K562 (cell line): ENCODE measurements around the gene APCDD1. TPM values are rescaled to one million over a fixed set of nuclear protein-coding genes. Genes with fewer than 3 reads are reported as not detected.

Experiments used
- ATAC-seq: fragments of 200-7000 bp; cut with Tn5 transposase; 3 replicates; pipeline ENCODE4 v1.9.1; 2020; ENCODE audit warnings: moderate library complexity
- BruUV-seq: library from RNA; stranded (reverse); fragments of 400-500 nt; replicated peaks from 2 replicates; lab custom pipeline; 2021; lab: Mats Ljungman, UMichigan
- CTCF ChIA-PET: fragments of 300-600 bp; formaldehyde crosslinking; extraction: SDS; loops from one replicate; lab custom pipeline; 2021; ENCODE audit warnings: low intra/inter-chr PET ratio; lab: Yijun Ruan, JAX
- POLR2A ChIA-PET: fragments of 300-600, 350-650 bp; sonication (Branson Sonifier 250); formaldehyde crosslinking; extraction: SDS; loops from one replicate; lab custom pipeline; 2021; ENCODE audit warnings: antibody characterized with exemption, inconsistent platforms; lab: Yijun Ruan, JAX
- DNase-seq, 4 experiments: peaks; one replicate each; pipeline versions ENCODE4 v3.0.0 to v3.0.0-alpha.2; 2011 to 2018; ENCODE audit warnings: low spot score in 3 of 4, mixed read lengths in 3 of 4; ENCODE audit errors: extremely low read depth in 1 of 4
- FAIRE-seq: peaks from 2 replicates; lab custom pipeline; 2011; peaks lifted over from hg19 to GRCh38; lab: Jason Lieb, UNC
- H2AFZ ChIP-seq: 2 replicates; pipeline ENCODE4 v1.6.0; 2011; ENCODE audit warnings: low read depth, low read length, control low read depth, inconsistent platforms
- H3K27ac ChIP-seq: fragments of 200-600 bp; 3 replicates; pipeline ENCODE4 v1.8.0; 2011; ENCODE audit warnings: low read depth, mild to moderate bottlenecking, control low read depth, inconsistent platforms, low read length, moderate library complexity, mixed read lengths; ENCODE audit errors: extremely low read depth
- H3K27me3 ChIP-seq, 2 experiments: fragments of 300-600 bp in 1 of 2; 2 replicates in 1 of 2; 3 replicates in 1 of 2; pipeline versions ENCODE4 v1.6.0 to v1.8.0; 2011; ENCODE audit warnings: inconsistent platforms in 2 of 2, low read length in 2 of 2, mild to moderate bottlenecking in 1 of 2, mixed read lengths in 1 of 2, moderate library complexity in 1 of 2; ENCODE audit not compliant: control insufficient read depth in 2 of 2, insufficient read depth in 2 of 2
- H3K36me3 ChIP-seq: fragments of 300-600 bp; 3 replicates; pipeline ENCODE4 v1.8.0; 2011; ENCODE audit warnings: mild to moderate bottlenecking, low read length, inconsistent platforms; ENCODE audit not compliant: control insufficient read depth, insufficient read depth
- H3K4me1 ChIP-seq, 2 experiments: fragments of 200-600 bp in 1 of 2; replicated peaks in 1 of 2; 2 replicates in 1 of 2; 3 replicates in 1 of 2; pipeline versions ENCODE4 v1.5.1 to v1.8.0; 2011; ENCODE audit warnings: inconsistent platforms in 2 of 2, low read length in 2 of 2, mild to moderate bottlenecking in 1 of 2, mixed read lengths in 1 of 2, moderate library complexity in 1 of 2; ENCODE audit not compliant: control insufficient read depth in 2 of 2, insufficient read depth in 2 of 2
- H3K4me2 ChIP-seq: 2 replicates; pipeline ENCODE4 v1.6.1; 2011; ENCODE audit warnings: low read length, control low read depth, inconsistent platforms, mixed read lengths; ENCODE audit not compliant: insufficient read depth
- H3K4me3 ChIP-seq: fragments of 200-600 bp; sonication (generic), shearing (Covaris generic); 2 replicates; pipeline ENCODE4 v1.5.1; 2016; ENCODE audit warnings: control low read depth, inconsistent platforms
- H3K79me2 ChIP-seq: fragments of 200-600 bp; 3 replicates; pipeline ENCODE4 v1.8.0; 2011; ENCODE audit warnings: low read length, inconsistent platforms; ENCODE audit not compliant: control insufficient read depth, insufficient read depth
- H3K9ac ChIP-seq, 2 experiments: 2 replicates each; pipeline versions ENCODE4 v1.6.0 to v1.6.1; 2011; ENCODE audit warnings: low read depth in 2 of 2, low read length in 2 of 2, control low read depth in 1 of 2, inconsistent platforms in 1 of 2, mild to moderate bottlenecking in 1 of 2, mixed read lengths in 1 of 2; ENCODE audit not compliant: insufficient read depth in 1 of 2
- H3K9me1 ChIP-seq: one replicate; pipeline ENCODE4 v1.6.0; 2011; ENCODE audit warnings: inconsistent platforms, mild to moderate bottlenecking, low read length, moderate library complexity; ENCODE audit not compliant: control insufficient read depth, insufficient read depth
- H3K9me3 ChIP-seq: replicated peaks from 2 replicates; pipeline ENCODE4 v1.5.1; 2011; ENCODE audit warnings: low read depth, low read length, inconsistent platforms; ENCODE audit not compliant: control insufficient read depth, insufficient read depth
- H4K20me1 ChIP-seq: replicated peaks from 2 replicates; pipeline ENCODE4 v1.6.1; 2011; ENCODE audit warnings: low read length, inconsistent platforms, mixed read lengths; ENCODE audit not compliant: control insufficient read depth, insufficient read depth
- BCLAF1 ChIP-seq, 2 experiments: fragments of 450-650 bp in 1 of 2; IDR thresholded peaks; 2 replicates each; pipeline ENCODE4 v1.6.1; 2011 to 2017; ENCODE audit warnings: low read depth in 2 of 2, antibody characterized with exemption in 1 of 2, borderline replicate concordance in 1 of 2, low read length in 1 of 2, mild to moderate bottlenecking in 1 of 2, mixed read lengths in 1 of 2; ENCODE audit not compliant: control insufficient read depth in 1 of 2
- ERF ChIP-seq: fragments of 450-650 bp; formaldehyde crosslinking; IDR thresholded peaks from 2 replicates; pipeline ENCODE4 v1.4.0; 2020; ENCODE audit warnings: mild to moderate bottlenecking, mixed read lengths
- GATAD2A ChIP-seq: fragments of 450-650 bp; IDR thresholded peaks from 2 replicates; pipeline ENCODE4 v1.6.1; 2017
- MCM2 ChIP-seq: fragments of 450-650 bp; IDR thresholded peaks from 2 replicates; pipeline ENCODE4 v1.6.1; 2017; ENCODE audit warnings: low read depth, mild to moderate bottlenecking
- PRDM10 ChIP-seq: fragments of 450-650 bp; IDR thresholded peaks from 2 replicates; pipeline ENCODE4 v1.6.1; 2018; ENCODE audit not compliant: partially characterized antibody
- RBFOX2 ChIP-seq: fragments of 200-400 bp; formaldehyde crosslinking; IDR thresholded peaks from 2 replicates; pipeline ENCODE4 v1.6.1; 2017; ENCODE audit warnings: low read depth, mild to moderate bottlenecking, low read length, moderate library complexity
- TAF1 ChIP-seq: IDR thresholded peaks from 2 replicates; pipeline ENCODE4 v1.6.1; 2011; ENCODE audit warnings: mild to moderate bottlenecking, low read length, moderate library complexity; ENCODE audit not compliant: insufficient read depth, control insufficient read depth, severe bottlenecking; ENCODE audit errors: extremely low read depth
- TFAM ChIP-seq: fragments of 250-450 bp; sonication (Bioruptor Pico); conservative IDR thresholded peaks from 2 replicates; pipeline ENCODE4 v1.5.0; 2021; ENCODE audit warnings: mild to moderate bottlenecking, moderate library complexity
- ZFP30 ChIP-seq: fragments of 250-450 bp; sonication (Bioruptor Pico); IDR thresholded peaks from 2 replicates; pipeline ENCODE4 v1.8.0; 2022; ENCODE audit warnings: moderate library complexity, mild to moderate bottlenecking, inconsistent platforms, borderline replicate concordance
- ZNF592 ChIP-seq: fragments of 450-650 bp; IDR thresholded peaks from 2 replicates; pipeline ENCODE4 v1.6.1; 2017; ENCODE audit warnings: antibody characterized with exemption, mild to moderate bottlenecking
- WGBS: fragments of 100-300 bp; shearing (Covaris generic); methylation state at CpG from one replicate; pipeline ENCODE4 v1.1.6; 2016; ENCODE audit warnings: low coverage, mixed read lengths; ENCODE audit not compliant: insufficient coverage; ENCODE audit errors: missing lambda C conversion rate; 5-methylcytosine and 5-hydroxymethylcytosine counted together
- in situ Hi-C: fragments of 300-500 bp; cut with MboI; formaldehyde crosslinking; loops from 4 replicates; pipeline ENCODE4 v1.15.0; 2018; ENCODE audit warnings: inconsistent platforms, mixed read lengths
- intact Hi-C: fragments of 100-400 bp; cut with micrococcal nuclease; formaldehyde crosslinking; loops from 2 replicates; pipeline ENCODE4 v1.14.2; 2022
- polyA plus RNA-seq, 8 experiments: library from polyadenylated mRNA; depleted of rRNA in 4 of 8; stranded (reverse) in 5 of 8; unstranded in 3 of 8; fragments of >200 nt; fragmentation: Nextera tagmentation in 2 of 8; fragmentation: Illumina TruSeq in 1 of 8; extraction: Ambion mirVana in 2 of 8; extraction: Trizol in 1 of 8; gene quantifications; 2 replicates each; pipeline versions ENCODE4 v1.2.1 to v1.2.3, GENCODE V29; 2011 to 2014; ENCODE audit warnings: inconsistent platforms in 1 of 8, missing spikeins in 1 of 8
- total RNA-seq, 7 experiments: library from RNA; depleted of rRNA in 6 of 7; stranded (reverse); fragments of >200 nt in 6 of 7; fragmentation: Illumina TruSeq in 2 of 7; extraction: Trizol in 2 of 7; gene quantifications; 2 replicates each; pipeline versions ENCODE4 v1.2.1 to v1.2.3, GENCODE V29; 2011 to 2021; ENCODE audit warnings: low replicate concordance in 1 of 7

Gene APCDD1
- total and polyA plus RNA-seq, 9 of the 15 experiments (the other 6 are each of a cell fraction or from before 2014, with no cell fraction given): 0.07 TPM; not detected in 8

- Histone ChIP-seq H3K27ac (no peak overlapping the region), H3K9me3 (no peaks in the 10 kb centered on the region), H3K4me2 (no peak overlapping the region), H3K4me3 (no peak overlapping the region), H2AFZ (no peak overlapping the region), H3K9ac (no peak overlapping the region), H3K79me2 (no peaks in the 10 kb centered on the region), H4K20me1 (no peaks in the 10 kb centered on the region; the same call in 1 of the 2 replicates), H3K27me3 (peaks cover 40 to 62% of the 10 kb centered on the region in 2 experiments), H3K36me3 (no peaks in the 10 kb centered on the region), H3K9me1 (no peaks in the 10 kb centered on the region), H3K4me1 (no peaks in the 10 kb centered on the region)
- CTCF ChIA-PET: no interaction called here
- in situ Hi-C loops: no loop called here
- no peak for ATAC-seq
- intact Hi-C loops: no loop called here
- BruUV-seq: no TSS peak
- POLR2A ChIA-PET: interaction anchor here (0.6 kb wide), 1 partner anchor 1424 kb away, joined by 3 read pairs; no protein-coding TSS in a partner anchor
- WGBS: 0% methylated on average over 15 of the region's 15 CpGs
- no peak for FAIRE-seq
- DNase-seq: no peak
- TF ChIP-seq TAF1 (no peak), MCM2 (no peak), ZNF592 (no peak), GATAD2A (no peak), TFAM (CRISPR knock-in tag) (no peak), ZFP30 (CRISPR knock-in tag) (no peak), ERF (CRISPR knock-in tag) (no peak), BCLAF1 (IDR thresholded peaks at IDR 0.05; ENCODE audit: borderline replicate concordance in 1 of 2, control insufficient read depth in 1 of 2, low read depth in 2 of 2, low read length in 1 of 2) (no peak), RBFOX2 (no peak), PRDM10 (no peak)
Measured at GRCh38 chr18:10475654-10476291, 21.3 kb downstream of the APCDD1 start.
